Stimulated activated CD4-positive, alpha-beta T cell treated with anti-CD3 and anti-CD28 coated beads, Interleukin-2, amount 100 ng/mL, for 24 hours (primary cell): ENCODE data around the gene YBX2.
"Not testable (repeated sequence)": the region's sequence is repeated elsewhere in the genome, so short reads cannot be mapped to it uniquely, and the experiment has no call there.

Source experiments
- DNase-seq, 2 donors: peaks; one replicate each; pipeline ENCODE4 v3.0.0-alpha.2; 2020

YBX2 gene

DNA sequence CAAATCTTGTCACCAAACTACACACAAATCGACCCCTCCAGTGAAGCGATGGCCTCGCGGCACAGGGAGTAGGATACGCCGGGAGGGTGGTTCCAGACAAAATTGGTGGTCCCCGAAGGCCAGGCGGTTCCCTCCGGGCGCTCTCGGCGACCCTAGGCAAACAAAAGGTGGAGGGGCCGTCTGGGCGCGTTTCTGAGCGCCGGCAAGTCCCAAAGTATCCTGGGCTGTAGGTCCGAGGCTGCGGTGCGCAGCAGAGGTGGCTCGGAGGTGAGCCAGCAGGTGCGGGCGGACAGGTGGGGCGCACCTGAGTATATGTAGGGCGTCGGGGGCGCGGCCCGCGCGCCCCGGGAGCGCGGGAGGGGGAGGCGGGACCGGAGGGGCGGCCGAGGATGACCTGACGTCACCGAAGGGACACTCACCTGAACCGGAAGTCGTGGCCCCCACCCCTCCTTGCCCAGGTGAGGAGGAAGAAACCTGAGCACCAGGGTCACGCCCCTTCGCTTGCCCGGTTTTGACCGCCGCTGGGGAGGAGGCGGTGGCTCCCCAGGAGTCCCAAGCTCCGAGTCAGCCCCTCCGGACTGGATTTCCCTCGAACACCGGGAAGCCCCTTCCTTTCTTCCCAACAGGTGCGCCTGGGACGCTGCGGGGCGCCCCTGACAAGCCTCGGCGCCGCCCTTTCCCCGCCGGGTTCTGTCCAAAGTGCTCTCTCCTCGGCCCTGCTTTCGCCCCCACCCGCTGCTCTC lies 32.1 kb downstream of the YBX2 start, which contains the start of gene CLDN7:
CLDN7 (minus strand) TSS at position 287 of the 743 bp plus-strand sequence. CDS start 435 bp downstream, outside the sequence.
- DNase-seq: no peak

DNA sequence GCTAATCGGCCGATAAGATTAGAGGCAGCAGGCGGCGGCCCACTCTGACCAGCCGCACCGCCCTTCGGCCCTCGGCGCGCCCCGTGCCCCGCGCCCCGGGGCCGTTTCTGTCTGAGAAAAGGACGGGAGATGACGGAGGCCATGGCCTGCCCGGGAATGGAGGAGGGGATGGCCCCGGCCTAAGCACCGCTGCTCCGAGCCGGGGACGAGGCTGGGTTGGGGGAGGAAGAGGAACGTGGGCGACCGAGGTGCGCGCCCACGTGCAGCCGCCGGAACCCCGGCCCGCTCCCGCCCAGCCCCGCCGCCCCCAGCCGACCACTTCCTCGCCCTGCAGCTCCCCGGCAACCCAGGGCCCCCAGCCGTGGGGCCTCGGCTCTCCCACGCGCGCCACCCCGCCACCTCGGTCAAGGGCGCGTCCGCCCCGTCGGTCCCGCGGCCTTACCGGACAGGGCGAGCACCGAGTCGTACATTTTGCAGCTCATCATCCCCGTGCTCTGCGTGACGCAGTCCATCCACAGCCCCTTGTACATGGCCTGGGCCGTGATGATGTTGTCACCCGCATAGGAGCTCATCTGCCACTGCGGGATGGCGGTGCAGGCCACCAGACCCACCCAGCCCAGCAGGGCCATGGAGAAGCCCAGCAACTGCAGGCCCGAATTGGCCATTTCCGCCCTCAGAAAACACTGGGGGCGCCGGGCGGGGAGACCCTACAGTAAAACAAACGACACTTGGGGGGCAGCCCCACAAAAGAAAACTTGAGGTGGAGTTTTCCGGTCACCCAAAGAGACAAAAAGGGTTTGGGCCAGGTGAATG lies 32.9 kb downstream of the YBX2 start:
- DNase-seq: peak in 1 of 2 donors; percentile 32

DNA sequence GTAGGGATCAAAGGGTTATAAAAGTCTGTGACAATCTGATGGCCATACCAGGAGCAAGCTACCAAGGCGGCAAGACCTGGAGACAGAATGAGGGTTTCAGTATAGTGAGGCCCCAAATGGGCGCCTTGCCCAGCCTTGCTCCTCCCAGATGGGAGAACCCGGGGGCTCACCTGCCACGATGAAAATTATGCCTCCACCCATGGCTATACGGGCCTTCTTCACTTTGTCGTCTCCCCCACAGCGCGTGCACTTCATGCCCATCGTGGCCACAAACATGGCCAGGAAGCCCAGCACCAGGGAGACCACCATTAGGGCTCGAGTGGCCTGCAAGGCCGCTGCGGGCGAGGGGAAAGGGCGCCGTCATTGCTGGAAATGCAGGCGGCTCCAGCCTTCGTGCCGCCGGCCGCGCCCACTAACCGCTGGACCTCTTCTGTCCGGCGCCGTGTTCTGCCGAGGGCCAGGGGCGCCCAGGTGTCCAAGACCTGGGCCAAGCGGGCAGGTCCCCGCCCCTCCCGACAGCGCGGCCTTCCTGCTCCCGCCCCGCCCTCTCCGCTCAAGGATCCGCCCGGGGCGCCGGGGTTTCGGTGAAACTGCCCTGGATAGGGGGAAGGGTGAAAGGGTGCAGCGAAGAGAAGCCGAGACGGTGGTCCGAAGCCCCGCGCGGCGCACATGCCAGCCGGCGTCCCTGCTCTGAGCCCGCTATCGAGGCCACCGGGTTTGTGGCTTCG lies 33.6 kb downstream of the YBX2 start:
- DNase-seq: peak in 1 of 2 donors; percentile 58

DNA sequence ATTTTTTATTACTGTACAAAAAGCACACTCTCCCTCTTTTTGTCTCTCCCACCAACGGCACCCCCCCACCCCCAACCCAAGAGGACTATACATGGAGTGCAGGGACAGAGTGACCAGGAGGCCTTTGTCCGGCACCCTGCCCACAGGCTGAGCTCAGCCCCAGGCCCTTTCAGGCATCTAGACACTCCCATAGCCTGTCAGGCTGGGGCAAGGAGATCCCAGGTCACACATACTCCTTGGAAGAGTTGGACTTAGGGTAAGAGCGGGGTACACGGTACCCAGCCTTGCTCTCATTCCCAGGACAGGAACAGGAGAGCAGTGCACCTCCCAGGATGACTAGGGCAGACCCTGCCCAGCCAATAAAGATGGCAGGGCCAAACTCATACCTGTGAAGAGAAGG lies 34.3 kb downstream of the YBX2 start:
- no peak for DNase-seq

DNA sequence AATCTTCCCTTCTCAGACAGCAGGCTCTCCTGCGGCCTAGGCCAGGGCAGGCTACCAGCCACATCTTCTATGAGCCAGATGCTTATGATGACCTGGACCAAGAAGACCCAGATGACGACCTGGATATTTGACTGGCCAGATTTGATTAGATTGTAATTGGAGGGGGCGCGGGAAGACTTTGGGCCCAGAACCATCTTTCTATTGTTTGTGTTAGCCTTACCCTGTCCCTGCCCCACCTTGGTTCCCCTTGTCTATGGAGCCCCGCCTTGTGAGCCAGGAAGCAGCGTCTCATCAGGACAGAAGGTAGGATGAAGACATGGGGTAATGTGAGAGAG lies 34.9 kb downstream of the YBX2 start:
- no peak for DNase-seq

DNA sequence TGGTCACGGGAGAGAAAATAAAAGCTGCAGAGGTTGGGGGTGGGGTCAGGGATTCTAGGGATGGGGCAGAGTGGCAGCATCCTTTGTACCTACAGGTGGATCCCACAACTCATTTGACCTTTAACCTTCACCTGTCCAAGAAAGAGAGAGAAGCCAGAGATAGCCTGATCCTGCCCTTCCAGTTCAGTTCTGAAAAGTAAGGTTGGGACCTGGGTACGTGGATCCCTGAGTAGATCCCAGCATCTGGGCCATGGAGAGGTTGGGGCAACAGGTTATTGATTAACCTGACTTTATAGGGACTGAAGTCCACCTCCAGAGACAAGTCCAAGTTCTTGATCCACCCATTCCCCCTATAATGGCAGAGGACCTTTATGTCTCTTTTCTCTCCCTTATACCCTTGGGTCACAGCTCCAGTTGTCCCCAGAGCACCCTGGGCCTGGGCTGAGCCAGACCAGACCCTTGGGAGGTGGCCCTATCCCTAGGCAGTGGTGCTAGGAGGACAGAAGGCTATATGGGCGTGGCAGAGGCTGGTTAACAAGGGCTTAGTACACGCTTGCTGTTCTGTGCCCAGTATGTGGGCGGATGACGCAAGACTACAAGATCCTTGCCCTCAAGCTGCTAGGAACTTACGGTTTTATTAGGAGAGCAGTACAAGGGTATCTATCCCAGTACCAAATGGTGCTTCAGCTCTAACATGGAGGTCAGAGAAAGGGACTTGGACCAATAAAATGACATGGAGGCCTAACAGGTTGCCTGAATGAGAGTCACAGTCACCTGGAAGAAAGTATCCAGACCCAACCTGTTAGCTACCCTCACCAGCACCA lies 35.5 kb downstream of the YBX2 start:
- no peak for DNase-seq

DNA sequence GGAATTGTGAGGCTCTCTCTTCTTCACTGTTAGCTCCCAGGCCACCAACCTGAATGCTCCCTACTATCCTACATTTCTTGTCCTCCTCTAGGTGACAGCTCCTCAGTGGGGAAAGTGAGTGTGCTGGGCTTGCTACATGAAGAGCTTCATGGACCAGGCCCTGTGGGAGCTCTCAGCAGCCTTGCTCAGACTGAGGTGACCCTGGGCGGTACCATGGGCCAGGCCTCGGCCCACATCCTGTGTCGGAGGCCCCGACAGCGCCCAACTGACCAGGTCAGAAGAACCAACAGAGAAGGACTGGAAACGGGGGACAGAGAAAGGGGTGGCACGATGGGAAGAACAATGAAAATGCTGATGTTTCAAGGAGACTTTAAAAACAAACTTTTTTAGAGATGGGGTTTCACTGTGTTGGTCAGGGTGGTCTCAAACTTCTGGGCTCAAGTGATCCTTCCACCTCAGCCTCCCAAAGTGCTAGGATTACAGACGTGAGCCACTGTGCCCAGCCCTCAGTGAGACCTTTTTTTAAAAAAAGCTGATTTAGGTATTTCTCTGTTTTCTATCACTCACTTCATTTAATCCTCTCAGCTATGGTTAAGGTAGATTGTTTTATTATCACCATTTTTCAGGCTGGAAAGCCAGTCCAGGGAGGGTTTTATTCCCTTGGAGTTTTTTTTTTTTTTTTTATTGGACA lies 37.5 kb downstream of the YBX2 start:
- no peak for DNase-seq

DNA sequence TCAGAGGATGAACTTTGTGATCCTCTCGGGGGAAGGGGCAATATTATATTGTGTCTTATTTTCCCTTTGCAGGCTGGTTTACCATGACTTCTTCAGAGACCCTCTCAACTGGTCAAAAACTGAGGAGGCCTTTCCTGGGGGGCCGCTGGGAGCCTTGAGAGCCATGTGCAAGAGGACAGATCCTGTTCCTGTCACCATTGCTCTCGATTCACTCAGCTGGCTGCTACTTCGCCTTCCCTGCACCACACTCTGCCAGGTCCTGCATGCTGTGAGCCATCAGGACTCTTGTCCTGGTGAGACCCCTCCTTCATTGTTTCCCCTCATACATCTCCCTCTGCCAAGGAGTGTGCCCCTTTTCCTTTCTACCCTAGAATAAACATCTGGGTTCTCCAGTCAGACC lies 39.9 kb downstream of the YBX2 start:
- DNase-seq: no peak

DNA sequence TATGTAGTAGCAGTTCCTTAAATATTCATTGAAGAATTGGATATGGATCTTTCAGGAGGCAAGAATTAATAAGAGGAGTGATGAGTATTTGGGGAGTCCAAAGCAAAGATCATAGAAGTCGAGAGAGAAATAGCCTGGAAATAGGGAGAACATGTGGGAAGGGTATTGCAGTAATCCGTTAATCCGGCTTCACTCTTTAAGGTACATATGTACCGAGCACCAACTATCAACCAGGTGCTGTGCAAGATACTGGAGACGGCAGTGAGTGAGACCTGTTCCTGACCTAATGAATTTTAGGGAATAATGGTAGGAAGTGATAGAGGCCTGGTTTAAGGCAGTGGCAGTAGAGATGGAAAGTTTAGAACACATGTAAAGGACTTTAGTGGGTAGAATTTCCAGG lies 41.4 kb downstream of the YBX2 start:
- no peak for DNase-seq

DNA sequence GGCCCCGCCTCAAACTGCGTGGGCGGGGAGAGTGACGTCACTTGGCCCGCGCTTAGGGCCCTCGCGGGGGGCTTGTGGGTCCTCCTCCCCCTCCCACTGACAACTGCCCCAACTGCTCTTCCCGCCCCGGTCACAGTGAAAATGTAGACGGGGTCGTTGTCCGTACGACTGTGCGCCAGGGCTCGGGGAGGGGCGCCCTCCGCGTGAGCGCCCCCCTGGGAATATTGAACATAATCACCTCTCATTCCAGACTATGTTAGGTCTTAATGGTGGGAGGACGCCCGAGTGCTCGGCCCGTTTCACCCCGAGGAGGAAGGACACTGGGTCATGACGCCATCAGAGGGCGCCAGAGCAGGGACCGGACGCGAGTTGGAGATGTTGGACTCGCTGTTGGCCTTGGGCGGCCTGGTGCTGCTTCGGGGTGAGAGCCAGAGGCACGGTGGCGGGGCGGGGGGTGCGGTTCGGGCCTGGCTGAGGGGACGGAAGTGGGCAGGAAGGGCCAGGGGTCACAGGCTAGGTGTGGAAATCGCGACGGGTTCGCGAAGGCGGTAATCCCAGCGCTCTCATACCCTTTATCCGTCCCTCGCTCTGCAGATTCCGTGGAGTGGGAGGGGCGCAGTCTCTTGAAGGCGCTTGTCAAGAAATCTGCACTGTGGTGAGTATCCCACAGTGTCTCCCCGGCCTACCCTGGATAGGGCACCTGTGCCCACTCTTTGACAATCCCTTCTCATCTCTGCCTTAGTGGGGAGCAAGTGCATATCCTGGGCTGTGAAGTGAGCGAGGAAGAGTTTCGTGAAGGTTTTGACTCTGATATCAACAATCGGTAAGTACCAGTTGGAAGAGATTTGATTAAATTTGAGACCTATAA lies 42.0 kb downstream of the YBX2 start, which contains the start of gene ELP5:
ELP5 (plus strand) TSS at position 40 of the 868 bp plus-strand sequence; CDS start at position 376, 336 bp downstream.
- peak; percentile 88 to 98 for DNase-seq

DNA sequence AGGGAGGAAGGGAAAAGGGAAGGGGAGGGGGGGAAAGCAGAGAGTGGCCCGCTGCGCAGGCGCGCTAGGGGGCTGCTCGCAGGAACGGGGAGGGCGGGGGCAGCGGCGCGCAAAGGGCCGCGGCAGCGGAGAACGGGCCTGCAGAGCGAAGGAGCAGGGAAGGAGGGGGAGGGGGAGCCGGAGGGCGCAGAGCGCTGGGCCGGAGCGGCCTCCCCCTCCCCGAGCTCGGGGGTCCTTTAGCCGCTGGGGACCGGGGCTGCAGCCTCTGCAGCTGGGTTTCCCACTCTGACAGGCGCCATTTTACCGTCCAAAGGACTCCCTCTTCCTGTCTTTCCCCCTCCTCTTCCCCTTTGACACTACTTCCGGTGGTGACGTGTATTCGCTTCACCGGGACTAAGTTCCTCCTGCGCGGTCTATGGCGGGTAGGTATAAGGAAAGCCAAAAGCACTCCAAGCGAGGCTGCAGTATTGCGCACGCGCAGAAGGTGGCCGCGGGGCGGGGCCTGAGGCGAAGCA lies 42.7 kb downstream of the YBX2 start, which contains the start of gene CTDNEP1:
CTDNEP1 (minus strand) TSS at position 74 of the 515 bp plus-strand sequence. CDS start 438 bp downstream, outside the sequence.
- peak; percentile 72 to 99 for DNase-seq

DNA sequence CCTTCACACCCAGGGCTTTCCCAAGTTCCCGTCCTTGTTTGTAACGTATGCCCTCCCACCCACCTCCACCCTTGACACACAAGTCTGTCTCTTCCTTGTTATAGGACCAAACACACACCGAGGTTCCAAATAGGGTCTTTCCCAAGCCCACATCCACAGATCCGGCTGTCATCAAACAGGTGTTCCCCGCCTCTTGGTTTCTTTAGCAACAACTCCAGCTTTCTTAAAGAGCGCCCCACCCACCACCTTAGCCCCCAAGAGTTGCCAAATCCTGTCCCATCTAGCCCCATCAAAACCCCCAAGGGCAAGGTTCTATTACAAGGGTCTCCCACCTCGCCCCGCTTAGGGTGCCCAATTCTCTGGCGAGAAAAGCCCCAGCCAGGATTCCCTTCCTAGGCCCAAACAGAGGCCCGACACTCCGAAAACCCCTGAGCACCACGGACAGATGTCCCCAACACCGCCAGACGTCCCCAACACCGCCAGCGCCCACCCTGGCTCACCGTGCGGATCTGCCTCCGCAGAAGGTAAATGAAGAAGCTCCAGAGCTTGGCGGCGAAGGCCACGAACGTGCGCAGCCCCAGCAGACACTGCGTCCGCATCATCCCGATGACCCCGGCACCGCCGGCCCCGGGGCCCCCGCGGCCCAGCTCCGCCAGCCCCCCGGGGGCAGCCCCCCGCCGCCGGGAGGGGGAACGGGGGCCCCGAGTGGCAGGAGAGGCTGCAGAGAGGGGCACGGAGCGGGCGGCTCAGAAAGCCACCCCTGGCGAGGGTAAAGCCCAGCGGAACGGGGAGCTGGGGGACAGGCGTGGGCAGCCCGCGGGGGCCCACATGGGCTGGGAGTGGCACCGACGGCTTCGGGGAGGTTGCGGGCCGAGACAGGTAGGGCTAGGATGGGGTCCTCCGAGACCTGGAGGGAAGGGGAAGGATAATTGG lies 43.5 kb downstream of the YBX2 start:
- DNase-seq: no peak

DNA sequence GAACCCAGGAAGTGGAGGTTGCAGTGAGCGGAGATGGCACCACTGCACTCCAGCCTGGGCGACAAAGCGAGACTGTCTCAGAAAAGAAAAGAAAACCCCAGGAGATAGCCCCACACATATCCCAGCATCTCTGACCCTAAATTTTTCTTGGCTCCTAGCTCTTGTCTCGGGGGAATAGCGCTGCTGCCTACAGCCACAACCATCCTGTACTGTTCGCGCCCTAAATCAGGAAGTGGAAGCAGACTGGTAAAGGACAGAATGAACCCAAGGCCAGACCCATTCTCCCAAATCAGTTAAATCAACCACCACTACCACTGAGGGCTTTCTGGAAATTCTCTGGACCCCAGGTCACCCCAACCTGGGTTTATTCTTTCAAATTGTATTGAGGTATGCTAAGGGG lies 44.6 kb downstream of the YBX2 start:
- no peak for DNase-seq

DNA sequence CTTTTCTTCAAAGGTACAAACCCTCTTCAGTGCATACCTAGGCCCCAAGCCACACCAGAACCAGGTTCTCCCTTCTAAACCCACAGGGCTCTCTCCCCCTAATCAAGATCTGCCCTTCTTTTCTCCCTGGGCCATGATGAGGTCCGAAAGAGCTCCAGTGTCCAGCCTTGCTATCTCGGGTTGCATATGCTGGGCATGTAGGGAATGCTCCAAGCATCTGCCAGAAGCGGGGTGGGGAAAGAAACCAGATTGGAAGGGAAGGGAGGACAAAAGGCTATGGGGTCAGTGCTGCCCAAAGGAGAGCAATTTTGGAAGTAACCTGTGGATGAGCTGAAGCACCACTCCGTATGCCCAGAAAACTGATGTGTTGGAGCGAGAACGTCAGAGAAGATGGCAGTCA lies 45.2 kb downstream of the YBX2 start:
- DNase-seq: no peak

DNA sequence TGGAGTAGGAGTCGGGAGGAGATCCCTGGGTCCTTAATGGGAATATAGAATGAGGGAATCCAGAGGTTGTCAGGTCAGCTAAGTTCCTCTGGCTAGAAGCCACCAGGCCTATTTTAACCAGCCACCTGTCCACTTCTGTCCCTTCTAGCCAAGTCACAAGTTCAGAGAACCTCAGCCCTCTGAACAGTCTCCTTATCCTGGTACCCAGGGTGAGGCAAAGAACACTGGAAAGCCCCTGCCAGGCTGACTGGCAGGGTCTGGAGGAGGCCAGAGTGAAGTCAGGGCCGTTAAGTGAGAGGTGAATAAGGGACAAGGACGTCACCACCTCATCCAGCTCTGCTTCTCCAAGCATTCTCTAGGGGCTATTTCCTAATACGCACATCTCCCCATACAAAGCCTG lies 45.6 kb downstream of the YBX2 start:
- DNase-seq: no peak

DNA sequence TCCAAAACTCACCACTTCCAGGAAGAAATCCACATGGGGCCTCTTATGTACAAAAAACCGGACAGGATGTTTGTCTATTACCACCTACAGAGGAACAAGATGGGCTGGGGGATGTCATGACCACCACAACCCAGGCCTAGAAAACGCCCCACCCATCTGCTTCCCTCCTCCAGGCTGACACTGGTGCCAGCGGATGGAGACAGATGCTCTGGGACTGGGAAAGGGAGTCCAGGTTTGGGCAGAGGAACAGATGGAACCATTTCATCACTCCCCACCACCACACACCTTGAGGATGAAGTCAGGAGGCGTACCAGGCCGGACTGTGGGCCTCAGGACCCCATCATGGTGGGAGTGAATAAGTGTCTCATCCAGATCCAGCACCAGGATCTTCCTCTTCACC lies 47.7 kb downstream of the YBX2 start:
- DNase-seq: no peak

DNA sequence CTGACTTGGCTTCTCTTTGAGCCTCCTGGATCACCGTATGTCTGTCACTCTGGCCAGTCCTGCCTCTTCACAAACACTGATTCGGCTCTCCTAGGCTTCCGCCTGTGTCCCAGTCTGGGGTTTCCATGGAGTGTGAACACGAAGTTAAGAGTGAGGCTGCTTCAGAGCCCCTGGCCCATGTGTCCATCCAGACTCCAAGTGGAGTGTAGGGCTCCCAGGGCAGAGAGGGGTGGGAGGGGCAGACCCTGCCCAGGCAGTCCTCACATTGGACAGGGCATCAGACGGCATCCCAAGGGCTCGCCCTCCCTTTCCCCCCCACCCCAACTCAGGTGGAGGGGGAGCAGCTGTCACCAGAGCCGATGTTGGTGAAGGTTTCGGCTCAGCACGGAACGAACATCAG lies 50.6 kb downstream of the YBX2 start:
- not testable (repeated sequence) for DNase-seq

DNA sequence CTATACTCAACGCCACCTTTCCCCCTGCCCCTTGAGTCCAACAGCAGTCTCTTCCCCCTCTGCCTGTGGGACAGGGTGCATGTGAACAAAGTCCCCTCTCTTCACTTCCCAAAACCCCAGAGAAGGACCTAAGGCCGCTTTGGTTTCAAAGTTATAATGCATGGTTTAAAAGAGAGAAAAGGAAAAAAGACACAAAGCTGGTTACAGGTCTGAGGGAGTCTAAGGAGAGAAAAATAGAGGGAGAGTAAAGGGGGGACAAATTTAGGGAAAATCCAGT lies 51.0 kb downstream of the YBX2 start:
- no peak for DNase-seq

DNA sequence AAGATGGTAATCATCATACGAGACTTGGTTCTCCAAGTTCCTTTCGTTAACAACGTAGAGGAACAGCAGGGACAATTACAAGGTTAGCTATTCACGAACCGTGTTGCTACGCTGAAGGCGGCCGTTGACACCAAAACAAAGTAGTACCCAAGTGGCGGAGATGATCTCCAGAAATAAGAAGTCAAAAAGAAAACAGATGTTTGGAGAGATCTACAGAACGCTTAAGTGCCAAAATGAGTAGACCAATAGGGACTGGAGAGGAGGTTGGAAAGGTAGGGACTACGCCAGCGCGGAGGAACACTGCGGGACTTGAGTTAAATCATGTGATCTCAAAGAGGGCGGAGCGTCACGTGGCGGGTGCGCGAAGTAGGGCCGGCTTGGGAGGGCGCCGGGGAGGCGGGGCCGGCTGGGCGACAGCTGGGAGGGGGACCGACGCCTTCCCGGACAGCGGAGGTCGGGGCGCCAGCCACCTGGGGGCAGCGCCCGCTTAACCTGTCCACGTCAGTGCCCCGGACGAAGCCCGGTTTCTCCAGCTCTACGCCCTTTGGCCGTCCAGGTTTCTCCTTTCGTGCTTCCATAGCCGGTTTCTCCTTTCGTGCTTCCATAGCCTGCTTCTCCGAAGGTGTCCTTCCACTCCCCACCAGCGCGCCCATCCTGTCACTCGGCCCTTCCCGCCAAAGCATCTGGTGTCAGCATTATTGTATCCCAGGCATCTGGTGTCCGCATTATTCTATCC lies 51.6 kb downstream of the YBX2 start:
- DNase-seq: peak; percentile 92 to 93
